Measurements from ENCODE around the gene ZNF554.

DNA sequence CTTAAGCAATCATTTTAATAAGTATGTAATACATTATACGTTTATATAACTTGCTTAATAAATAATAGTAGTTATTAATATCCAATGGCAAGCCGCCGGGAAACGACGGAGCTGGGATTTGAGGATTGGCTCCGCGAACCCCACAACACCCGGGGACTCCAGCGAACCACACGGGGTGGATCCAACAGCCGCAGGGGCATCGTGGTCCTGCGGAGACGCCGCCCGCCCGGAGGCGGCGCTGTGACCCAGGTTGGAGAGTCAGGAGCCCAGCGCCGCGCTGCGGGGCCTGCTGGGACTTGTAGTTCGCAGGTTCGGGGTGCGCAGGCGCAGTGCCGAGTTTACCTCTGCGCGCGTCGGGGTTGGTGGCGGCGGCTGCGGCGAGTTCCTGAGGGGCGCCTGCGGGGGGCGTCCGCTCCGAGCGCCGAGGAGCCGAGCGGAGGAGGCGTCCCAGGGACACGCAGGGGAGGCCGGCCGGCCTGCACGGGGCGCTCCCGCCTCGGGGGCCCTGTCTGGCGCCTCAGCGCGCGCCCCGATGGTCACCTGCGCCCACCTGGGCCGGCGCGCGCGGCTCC, at the start of gene ZNF554:
- TF ChIP-seq, protein P1, sequence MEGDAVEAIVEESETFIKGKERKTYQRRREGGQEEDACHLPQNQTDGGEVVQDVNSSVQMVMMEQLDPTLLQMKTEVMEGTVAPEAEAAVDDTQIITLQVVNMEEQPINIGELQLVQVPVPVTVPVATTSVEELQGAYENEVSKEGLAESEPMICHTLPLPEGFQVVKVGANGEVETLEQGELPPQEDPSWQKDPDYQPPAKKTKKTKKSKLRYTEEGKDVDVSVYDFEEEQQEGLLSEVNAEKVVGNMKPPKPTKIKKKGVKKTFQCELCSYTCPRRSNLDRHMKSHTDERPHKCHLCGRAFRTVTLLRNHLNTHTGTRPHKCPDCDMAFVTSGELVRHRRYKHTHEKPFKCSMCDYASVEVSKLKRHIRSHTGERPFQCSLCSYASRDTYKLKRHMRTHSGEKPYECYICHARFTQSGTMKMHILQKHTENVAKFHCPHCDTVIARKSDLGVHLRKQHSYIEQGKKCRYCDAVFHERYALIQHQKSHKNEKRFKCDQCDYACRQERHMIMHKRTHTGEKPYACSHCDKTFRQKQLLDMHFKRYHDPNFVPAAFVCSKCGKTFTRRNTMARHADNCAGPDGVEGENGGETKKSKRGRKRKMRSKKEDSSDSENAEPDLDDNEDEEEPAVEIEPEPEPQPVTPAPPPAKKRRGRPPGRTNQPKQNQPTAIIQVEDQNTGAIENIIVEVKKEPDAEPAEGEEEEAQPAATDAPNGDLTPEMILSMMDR (IDR thresholded peaks at IDR 0.05; ENCODE audit: insufficient read depth, low read length) = peak; percentile 97
- TF ChIP-seq REST (IDR thresholded peaks at IDR 0.05; ENCODE audit: insufficient replicate concordance, low read depth) (no peak), GABPA (IDR thresholded peaks at IDR 0.05; ENCODE audit: low read depth) (no peak; the same call in 1 of the 2 replicates), POLR2AphosphoS5 (IDR thresholded peaks at IDR 0.05; ENCODE audit: low read depth) (no peak; the same call in 1 of the 2 replicates)
